Ovary (tissue), 3 donors: ENCODE data around the gene WNT7B.

ENCODE experiments used
- POLR2A ChIP-seq: fragments of 450-650 bp; IDR thresholded peaks from one replicate; pipeline ENCODE4 v1.6.1; 2017; ENCODE audit warnings: antibody characterized with exemption, mild to moderate bottlenecking, moderate library complexity
- TF ChIP-seq, protein P1 (sequence below), 3 donors: fragments of 450-650 bp in 2 of 3; fragments of 200-600 bp in 1 of 3; IDR thresholded peaks; one replicate each; pipeline versions ENCODE4 v1.5.1 to v1.8.0; 2016 to 2022; ENCODE audit warnings: antibody characterized with exemption in 3 of 3, mild to moderate bottlenecking in 1 of 3
- donor health status: DM: no; HTN: no; CAD: no.

DNA sequence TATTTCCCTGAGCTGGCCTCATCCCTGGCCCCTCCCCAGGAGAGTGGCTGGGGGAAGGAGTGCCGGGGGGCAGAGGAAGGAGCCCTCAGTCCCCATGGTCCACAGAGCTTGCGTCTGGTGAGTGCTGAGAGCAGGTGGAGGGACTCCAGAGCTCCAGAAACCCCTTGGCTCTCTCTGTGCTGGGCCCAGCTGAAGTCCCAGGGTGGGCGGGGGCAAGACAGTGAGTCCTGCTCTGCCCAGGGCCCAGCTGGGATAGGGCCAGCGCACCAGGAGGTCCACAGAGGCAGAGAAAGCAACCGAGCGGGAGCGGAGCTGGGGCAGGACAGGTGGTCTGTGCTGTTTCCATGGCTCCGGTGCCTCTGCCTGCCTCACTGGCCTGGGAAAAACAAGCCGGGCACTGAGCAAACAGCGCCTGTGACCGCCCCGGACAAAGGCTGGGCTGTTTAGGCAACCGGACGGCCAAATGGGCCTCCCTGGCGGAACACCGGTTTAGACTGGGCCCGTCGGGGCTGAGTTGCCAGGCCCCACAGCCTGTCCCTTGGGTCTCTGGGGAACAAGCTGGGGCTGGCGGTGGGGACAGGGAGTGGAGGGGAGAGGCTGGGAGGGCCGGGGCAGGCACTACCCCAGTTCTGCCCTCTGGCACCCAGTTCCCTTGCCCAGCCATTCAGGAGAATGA, 34.1 kb upstream of the WNT7B start:
- TF ChIP-seq, protein P1, sequence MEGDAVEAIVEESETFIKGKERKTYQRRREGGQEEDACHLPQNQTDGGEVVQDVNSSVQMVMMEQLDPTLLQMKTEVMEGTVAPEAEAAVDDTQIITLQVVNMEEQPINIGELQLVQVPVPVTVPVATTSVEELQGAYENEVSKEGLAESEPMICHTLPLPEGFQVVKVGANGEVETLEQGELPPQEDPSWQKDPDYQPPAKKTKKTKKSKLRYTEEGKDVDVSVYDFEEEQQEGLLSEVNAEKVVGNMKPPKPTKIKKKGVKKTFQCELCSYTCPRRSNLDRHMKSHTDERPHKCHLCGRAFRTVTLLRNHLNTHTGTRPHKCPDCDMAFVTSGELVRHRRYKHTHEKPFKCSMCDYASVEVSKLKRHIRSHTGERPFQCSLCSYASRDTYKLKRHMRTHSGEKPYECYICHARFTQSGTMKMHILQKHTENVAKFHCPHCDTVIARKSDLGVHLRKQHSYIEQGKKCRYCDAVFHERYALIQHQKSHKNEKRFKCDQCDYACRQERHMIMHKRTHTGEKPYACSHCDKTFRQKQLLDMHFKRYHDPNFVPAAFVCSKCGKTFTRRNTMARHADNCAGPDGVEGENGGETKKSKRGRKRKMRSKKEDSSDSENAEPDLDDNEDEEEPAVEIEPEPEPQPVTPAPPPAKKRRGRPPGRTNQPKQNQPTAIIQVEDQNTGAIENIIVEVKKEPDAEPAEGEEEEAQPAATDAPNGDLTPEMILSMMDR (IDR thresholded peaks at IDR 0.05), result no peak
- TF ChIP-seq POLR2A, result no peak
